ENCODE results near the gene AATK.
A peak's percentile ranks its signal among the peaks of the same experiment; 100 is the strongest.

The AATK gene

GRCh38 chr17:81143717-81144422 is 22.2 kb downstream of the AATK start:
- DNase-seq (ENCODE audit: low read depth) = no peak

DNA sequence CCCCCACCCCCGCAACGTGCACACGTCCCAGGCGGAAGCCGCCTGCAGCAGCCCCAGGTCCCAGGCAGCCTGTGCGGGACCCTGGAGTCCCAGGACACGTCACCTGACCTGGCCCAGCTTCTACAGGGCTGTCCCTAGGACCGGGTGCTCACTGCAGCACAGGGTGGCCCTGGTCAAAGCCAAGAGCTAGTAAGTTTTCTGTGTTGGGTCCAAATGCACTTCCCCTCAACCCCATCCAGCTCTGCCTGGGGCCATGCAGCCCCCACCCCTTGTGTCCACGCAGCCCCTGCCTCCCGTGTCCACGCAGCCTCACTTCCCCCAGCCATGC is 22.9 kb downstream of the AATK start:
- DNase-seq (ENCODE audit: low read depth) = no peak

DNA sequence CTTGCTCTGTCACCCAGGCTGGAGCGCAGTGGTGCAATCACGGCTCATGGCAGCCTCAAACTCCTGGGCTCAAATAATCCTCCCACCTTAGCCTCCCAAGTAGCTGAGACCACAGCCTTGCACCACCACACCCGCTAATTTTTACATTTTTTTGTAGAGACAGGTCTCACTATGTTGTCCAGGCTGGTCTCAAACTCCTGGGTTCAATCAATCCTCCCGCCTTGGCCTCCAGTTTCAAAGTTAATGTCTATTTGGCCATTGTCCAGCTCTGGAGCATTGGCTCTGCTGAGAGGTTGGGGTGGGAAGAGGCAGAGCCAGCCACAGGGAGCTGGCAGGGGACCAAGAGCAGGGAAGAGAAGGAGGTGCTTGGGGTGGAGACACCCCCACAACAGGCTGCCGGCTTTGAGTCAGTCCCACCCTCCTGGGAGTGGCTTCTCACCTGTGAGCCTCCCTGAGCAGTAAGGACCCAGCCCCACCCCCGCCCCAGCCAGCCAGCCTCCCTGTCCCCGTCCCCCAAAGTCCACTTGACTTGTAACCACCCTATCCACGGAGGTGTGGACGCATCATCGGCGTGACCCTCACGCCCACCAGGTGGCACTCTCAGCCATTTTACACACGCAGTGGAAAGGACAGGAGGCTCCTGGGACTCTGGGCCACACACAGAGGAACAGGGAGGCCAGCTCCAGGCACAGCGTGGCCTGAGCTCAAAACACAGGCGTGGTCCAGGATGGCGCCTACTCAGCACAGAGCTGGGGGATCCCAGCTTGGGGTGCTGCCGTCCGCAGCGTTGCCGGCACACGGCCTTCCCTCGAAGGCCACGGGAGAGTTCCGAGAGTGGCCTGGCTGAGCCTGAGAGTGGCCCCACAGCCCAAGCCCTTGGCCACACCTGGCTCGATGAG is 23.5 kb downstream of the AATK start:
- peak; percentile 24 for DNase-seq (ENCODE audit: low read depth)

- no peak for DNase-seq (ENCODE audit: low read depth)
These were observed 25.3 kb downstream of the AATK start for GRCh38 chr17:81140695-81141094.

GRCh38 chr17:81140018-81140417 is 26.0 kb downstream of the AATK start:
- DNase-seq (ENCODE audit: low read depth) = no peak

- no peak for DNase-seq (ENCODE audit: low read depth)
These were observed 26.6 kb downstream of the AATK start for GRCh38 chr17:81139428-81139827.

- no peak for DNase-seq (ENCODE audit: low read depth)
These were observed 27.5 kb downstream of the AATK start for GRCh38 chr17:81138500-81138899.

- DNase-seq (ENCODE audit: low read depth) = no peak
These were observed 27.9 kb downstream of the AATK start for GRCh38 chr17:81138083-81138482.

GRCh38 chr17:81137248-81137647 is 28.8 kb downstream of the AATK start:
- no peak for DNase-seq (ENCODE audit: low read depth)

GRCh38 chr17:81136366-81136765 is 29.7 kb downstream of the AATK start:
- no peak for DNase-seq (ENCODE audit: low read depth)

DNA sequence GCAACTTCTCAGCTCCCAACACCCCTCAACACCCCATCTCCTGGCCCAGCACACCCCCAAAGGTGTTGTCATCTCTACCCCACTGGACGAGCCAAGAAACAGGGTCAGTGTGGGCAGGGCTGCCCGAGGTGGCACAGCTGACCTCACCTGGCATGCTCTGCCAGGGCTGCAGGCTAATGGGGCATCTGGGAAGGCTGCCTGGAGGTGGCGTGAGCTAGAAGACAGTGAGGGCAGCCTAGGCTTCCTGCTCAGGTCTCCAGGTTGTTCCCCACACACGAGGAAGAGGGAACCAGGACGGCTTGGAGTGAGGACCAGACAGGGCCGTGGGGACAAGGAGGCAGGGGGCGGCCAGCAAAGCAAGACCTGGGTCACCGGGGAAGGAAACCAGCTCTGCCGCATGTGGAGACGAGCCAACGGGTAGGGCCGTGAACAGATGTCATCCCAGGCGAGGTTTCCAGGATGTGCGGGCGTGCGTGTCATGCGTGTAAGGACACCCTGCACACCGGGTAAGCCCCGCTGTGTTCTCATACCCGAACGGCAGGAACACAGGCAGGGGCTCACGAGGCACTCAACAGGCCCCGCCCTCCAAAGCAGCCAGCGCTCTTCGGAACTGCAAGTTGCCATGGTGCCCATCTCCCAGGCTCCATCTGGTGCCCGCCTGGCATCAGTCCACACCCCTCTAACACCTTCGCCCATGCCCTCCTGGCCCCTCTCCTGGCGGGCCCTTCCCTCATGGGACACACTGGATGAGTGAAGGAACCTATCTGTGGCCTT is 30.3 kb downstream of the AATK start:
- no peak for DNase-seq (ENCODE audit: low read depth)

DNA sequence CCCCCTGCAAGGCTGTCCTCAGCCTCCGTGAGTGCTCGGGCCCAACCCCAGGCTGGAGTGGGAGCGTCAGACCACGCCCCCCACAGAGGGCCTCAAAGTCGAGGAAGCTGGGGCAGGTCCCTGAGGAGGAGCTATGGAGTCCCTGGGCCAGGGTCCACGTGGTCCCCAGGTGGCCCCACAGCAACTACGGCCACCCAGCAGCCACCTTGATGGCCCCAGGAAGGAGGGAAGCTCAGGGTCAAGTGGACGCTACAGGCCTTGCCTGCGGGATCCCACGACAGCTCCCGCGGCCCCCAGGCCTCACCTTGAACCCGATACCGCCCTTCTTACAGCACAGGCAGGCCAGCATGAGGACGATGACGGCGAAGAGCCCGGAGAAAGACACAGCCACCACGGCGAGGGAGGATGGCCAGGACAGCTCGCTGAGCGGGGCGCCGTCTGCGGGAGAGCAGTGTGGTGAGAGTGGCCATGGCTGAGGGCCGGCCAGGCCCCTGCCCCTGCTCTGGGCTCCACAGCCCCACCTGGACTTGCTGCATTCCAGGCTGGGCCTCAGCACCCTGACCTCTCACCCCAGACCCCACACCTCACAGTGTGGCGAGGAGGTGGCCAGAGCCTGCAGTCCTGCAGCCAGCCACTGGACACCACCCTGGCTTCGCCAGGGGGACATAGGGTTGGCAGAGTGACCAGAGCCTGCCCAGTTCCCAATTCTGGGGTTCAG is 31.8 kb downstream of the AATK start:
- DNase-seq (ENCODE audit: low read depth) = no peak

- DNase-seq (ENCODE audit: low read depth) = no peak
These were observed 33.0 kb downstream of the AATK start for GRCh38 chr17:81132770-81133723.

DNA sequence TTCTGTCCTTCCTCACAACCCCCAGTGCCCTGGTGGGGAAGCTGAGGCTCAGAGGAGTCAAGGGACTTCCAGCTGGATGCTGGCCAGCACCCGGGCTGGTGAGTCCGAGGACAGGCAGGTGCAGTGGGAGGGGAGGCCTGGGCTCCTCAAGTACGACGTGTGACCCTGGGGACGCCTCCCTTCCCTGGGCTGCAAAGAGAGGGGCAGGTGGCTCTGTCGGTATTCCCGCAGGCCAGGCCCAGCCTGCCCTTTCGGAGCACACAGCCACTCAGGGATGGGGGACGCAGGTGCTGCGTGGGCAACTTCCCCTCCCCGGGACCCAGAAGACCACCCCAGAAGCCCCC is 33.9 kb downstream of the AATK start:
- DNase-seq (ENCODE audit: low read depth) = no peak

- no peak for DNase-seq (ENCODE audit: low read depth)
These were observed 34.4 kb downstream of the AATK start for GRCh38 chr17:81131486-81132196.

DNA sequence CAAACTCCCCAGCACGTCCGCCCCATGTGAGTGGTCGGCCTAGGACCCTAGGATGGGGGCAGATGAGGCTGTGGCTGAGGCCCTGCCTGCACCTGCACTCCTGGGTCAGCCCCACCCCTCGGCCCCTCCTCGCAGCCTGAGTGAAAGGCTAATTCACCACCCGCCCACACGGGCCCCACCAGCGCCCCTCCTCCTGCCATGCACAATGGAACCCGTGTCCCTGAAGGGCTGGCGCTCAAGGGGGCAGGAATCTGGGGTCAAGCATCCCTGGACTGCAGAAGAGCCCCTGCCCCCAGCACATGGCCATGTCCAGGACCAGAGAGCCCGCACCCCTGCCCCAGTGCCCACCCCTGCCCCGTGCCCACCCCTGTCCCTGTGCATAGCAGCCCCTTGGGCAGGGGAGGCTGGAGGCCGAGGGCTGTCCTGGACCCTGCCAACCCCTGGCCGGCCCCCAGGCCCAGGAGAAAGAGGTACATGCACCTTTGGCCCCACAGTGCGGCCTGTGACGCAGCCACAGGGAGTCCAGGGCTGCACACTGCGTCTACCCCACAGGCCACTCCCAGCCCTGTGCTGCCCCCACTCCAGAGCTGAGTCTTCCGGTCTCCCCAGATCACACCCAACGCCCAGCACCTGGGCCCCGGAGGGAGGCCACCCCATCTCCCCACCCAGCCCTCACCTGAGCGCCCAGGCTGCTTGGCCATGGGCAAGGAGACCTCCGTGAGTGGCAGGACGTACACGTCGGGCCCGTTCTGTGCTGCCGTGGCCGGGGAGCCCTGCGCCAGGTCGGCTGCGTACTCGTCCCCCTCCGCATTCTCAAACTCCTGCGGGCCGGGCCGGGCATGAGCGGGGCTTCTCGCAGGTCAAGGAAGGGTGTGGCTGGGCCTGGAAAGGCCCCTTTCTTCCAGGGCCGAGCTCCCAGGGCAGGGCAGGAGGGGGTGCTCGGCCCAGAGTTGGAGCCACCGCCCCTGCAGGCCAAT is 35.3 kb downstream of the AATK start:
- DNase-seq (ENCODE audit: low read depth) = no peak

- no peak for DNase-seq (ENCODE audit: low read depth)
These were observed 36.2 kb downstream of the AATK start for GRCh38 chr17:81129711-81130367.

DNA sequence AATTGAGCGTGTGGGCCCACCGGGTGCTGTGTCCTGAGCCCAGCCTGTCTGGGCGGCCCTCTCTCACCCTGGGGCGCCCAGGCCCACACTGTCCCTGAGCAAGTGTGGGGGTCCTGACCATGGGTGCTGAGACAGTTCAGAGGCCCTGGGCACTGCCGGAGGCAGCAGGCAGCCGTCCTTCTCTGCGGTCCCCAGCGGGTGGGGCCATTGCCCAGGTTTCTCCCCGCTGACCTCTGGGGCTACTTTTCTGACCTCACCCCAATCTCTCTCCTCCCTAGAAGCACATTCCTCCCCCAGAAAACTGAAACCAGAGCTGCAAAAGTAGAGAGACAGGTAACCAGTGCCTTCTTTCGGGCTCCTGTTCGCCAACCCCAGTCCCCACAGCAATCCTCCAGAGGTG is 36.7 kb downstream of the AATK start:
- no peak for DNase-seq (ENCODE audit: low read depth)

DNA sequence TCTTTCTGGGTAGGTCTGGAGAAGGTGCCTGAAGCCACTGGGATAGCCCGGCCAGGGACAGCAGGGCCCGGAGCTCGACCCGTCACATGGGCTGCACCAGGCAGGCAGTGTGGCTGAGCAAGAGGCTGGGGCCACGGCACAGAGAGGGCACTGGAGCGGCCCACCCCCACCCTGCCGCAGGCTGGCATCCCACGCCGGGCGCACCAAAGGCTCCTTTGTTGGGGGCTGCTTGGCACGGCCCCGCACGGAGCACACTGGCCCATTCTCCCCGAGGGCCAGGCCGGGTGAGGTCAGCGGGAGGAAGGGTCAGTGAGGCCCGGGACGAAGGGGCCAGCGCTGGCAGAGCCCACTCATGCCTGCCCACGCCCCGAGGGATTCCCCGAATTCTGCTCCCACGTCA is 37.2 kb downstream of the AATK start:
- no peak for DNase-seq (ENCODE audit: low read depth)

Data from activated T-helper 1 cell treated with Interleukin-2 at 50 U/mL for 16 hours (primary cell).